ENCODE results near the gene RIMKLB. TPM values are rescaled to one million over a fixed set of nuclear protein-coding genes. Genes with fewer than 3 reads are reported as not detected.

RIMKLB gene
- 13.8 TPM for total RNA-seq
- long read RNA-seq, transcript RIMKLB-205 (6 exons, 2,236 nt), result major isoform, 6 of 13 reads
- long read RNA-seq, partial matches to known transcripts, result 1 of 13 reads
- long read RNA-seq, other reads (novel, unspliced or antisense), result 5 of 13 reads

- intact Hi-C loops (cut with DNase I), result loop anchor here (5.0 kb wide), 2 partner anchors 75 to 215 kb away; partner anchors contain the start of gene PHC1
Measured at GRCh38 chr12:8697476-8698131, at the start of gene RIMKLB. RIMKLB (plus strand) TSS chr12:8697991; CDS start chr12:8713867, 15,876 bp downstream.

GRCh38 chr12:8648576-8649205 is 49.1 kb upstream of the RIMKLB start:
- intact Hi-C loops (cut with DNase I), result no loop called here
- no peak for DNase-seq (ENCODE audit: low spot score)

More at GRCh38 chr12:8697476-8698131, at the start of gene RIMKLB:
- peak; percentile 89 for DNase-seq (ENCODE audit: low spot score)

GRCh38 chr12:8655421-8655820 is 42.4 kb upstream of the RIMKLB start:
- DNase-seq (ENCODE audit: low spot score), result no peak
- intact Hi-C loops (cut with DNase I), result loop anchor here (5.0 kb wide), 1 partner anchor 237 kb away; no protein-coding TSS in a partner anchor

GRCh38 chr12:8658346-8658745 is 39.4 kb upstream of the RIMKLB start:
- DNase-seq (ENCODE audit: low spot score), result no peak
- intact Hi-C loops (cut with DNase I), result loop anchor here (5.0 kb wide), 1 partner anchor 234 kb away; no protein-coding TSS in a partner anchor

DNA sequence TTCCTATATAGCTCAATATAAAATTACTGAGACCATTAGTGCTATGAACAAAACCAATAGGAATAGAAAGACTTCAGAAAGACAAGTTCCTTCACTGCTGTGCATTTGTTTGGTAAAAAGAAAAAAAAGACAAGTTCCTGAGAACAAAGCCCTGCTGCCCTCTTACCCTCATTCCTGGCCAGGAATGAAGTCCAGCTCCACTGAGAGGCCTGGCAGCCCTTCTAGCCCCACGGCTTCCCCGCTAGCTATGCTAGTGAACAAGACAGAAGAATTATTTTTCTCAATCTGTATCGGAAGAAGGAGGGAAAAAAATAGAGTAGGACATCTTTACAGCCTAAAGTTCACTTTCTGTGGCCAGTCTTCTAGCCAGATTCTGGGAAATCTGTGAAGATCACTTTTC is 36.8 kb upstream of the RIMKLB start:
- intact Hi-C loops (cut with DNase I), result no loop called here
- DNase-seq (ENCODE audit: low spot score), result no peak

GRCh38 chr12:8661751-8662150 is 36.0 kb upstream of the RIMKLB start:
- intact Hi-C loops (cut with DNase I), result no loop called here
- DNase-seq (ENCODE audit: low spot score), result no peak

DNA sequence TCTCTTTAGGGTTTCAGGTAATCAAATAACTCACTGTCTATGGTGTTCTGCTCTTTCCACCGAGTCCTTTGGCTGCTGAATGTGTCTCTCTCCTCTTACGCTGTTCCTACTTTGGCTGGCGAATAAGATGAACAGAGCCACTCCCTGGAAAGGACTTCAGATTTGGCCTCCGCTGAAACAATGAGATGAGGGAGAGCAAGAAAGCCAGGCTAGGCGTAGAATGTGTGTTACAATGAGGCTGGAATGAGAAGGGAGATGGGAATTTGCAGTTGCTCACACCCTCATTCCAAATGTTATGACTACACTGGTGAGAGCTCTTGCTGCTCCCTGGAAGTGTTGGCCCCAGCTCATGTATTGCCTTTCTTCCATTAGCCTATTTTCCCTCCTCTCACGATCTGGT is 35.2 kb upstream of the RIMKLB start, which contains the start of gene MFAP5:
Gene MFAP5, minus strand, starts transcription at position 234 of the 400 bp plus-strand sequence. CDS start 722 bp downstream, outside the sequence.
- no peak for DNase-seq (ENCODE audit: low spot score)
- intact Hi-C loops (cut with DNase I), result no loop called here

DNA sequence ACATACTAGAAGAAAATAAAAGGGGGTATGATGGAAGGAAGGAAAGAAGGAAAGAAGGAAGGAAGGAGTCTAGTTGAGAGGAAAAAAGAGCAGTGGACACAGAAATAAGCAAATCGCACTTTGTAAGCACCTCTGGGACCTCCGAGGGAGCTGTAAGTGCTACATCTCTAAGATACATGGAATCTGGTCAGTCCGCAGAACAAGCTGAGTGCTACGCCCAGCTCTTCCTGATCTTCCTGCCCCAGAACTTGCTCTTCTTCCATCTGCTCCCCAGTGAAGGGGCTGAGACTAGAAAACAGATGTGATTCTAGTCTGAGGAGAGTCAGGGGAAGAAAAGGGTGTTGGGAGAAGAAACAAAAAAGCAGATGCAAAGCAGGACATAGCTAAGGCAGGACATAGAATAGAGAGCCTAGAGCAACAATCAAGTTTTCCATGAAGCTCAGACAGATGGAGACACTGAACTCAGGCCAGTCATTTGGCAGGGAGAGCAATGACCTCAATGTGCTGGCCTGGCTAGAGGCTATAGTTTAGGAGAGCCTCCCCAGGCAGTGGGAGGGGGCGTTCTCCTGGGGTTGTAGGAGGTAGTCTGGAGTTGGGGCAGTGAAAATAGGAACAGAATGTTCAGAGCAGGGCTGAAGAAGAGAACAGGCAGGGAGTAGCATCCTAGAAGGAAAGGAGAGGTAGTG is 33.4 kb upstream of the RIMKLB start:
- no peak for DNase-seq (ENCODE audit: low spot score)
- intact Hi-C loops (cut with DNase I), result no loop called here

DNA sequence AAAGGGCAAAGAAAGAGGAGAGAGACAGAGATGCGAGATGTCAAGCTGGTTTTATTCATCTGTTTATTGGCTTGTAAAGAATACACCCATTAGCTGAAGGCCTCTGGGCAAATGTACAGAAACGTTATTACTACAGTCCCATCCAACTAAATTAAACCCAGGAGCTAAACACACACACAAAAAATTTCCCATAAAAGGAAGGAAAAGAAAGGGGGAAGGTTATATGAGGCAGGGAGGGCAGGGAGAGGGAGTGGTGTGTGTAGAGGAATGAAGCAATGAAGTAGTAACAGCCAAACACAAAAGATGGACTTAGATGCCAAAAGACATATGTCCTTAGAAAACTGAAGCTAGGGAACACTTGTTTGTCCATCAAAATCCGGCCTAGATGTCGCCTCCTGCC is 32.0 kb upstream of the RIMKLB start:
- intact Hi-C loops (cut with DNase I), result no loop called here
- no peak for DNase-seq (ENCODE audit: low spot score)

DNA sequence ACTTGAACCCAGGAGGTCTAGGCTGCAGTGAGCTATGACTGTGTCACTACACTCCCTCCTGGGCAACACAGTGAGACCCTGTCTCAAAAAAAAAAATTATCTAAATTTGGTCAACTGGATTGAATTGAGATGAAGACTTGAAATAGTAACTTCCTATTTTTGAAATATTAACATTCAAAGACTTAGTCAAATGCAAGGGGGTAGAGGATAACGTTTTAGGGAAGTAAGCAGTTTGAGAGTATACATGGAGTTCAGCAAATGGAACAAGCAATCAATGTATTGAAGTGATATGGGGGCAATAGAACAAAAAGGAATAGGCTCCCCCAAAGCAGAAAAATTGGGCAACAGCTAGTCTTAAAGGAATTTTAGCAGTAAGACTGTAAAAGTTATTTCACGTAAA is 30.5 kb upstream of the RIMKLB start:
- intact Hi-C loops (cut with DNase I), result no loop called here
- DNase-seq (ENCODE audit: low spot score), result no peak

- intact Hi-C loops (cut with DNase I), result no loop called here
- DNase-seq (ENCODE audit: low spot score), result no peak
Measured at GRCh38 chr12:8668441-8668840, 29.4 kb upstream of the RIMKLB start.

- intact Hi-C loops (cut with DNase I), result no loop called here
- DNase-seq (ENCODE audit: low spot score), result no peak
Measured at GRCh38 chr12:8672381-8672780, 25.4 kb upstream of the RIMKLB start.

DNA sequence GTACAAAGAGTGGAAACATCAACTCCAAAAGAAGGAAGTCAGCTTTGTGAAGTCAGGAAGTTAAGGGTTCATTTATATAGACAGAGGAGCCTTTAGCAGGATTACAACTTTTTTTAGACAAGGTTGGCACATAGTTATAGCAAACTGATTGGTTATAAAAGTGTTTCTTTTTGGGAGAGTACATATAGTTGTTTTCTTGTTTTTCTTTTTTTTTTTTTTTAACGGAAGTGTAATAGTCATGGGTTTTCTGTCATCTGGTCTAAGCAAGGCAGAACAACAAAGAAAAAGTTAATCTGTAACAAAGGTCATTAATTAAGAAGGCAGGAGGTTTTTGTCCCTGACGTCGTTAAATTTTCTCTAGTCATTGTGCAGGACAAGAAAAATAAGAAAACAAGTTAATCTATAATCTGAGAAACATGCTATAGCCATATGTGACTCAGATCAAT is 22.2 kb upstream of the RIMKLB start:
- intact Hi-C loops (cut with DNase I), result no loop called here
- no peak for DNase-seq (ENCODE audit: low spot score)

DNA sequence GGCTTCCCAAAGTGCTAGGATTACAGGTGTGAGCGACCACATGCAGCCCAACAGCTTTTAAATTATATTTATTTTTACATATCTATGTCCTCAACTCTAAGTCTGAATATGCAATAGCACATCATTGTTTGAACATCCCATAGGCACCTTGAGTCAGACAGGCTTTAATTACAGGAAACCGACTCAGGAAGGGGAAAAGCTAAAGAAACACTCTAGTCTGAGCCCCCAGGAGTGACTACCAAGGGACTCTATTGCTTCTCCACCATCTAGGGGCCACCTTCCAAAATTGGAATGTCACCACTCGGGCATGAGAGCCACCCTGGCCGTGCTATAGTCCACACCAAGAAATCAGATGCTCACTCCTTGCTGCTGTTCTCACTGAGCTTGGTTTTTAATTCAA is 21.1 kb upstream of the RIMKLB start:
- no peak for DNase-seq (ENCODE audit: low spot score)
- intact Hi-C loops (cut with DNase I), result no loop called here

DNA sequence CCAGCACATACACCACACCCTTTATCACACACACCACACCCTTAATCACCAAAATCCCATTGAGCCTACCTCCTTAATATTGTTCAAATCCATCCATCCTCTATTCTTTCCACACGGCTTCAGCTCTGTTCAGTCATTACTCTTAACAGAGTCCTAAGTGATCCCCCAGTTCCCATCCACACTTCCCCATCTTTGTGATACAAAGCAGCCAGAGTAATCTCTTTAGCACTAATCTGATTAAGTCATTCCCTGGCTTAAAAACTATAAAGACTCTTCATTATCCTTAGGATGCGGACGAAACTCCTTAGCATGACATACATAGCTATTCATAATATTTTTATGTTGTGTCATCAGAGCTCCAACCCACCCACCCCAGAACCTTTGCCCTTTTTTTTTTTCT is 20.4 kb upstream of the RIMKLB start:
- no peak for DNase-seq (ENCODE audit: low spot score)
- intact Hi-C loops (cut with DNase I), result no loop called here

GRCh38 chr12:8678661-8679111 is 19.1 kb upstream of the RIMKLB start:
- intact Hi-C loops (cut with DNase I), result no loop called here
- DNase-seq (ENCODE audit: low spot score), result no peak

DNA sequence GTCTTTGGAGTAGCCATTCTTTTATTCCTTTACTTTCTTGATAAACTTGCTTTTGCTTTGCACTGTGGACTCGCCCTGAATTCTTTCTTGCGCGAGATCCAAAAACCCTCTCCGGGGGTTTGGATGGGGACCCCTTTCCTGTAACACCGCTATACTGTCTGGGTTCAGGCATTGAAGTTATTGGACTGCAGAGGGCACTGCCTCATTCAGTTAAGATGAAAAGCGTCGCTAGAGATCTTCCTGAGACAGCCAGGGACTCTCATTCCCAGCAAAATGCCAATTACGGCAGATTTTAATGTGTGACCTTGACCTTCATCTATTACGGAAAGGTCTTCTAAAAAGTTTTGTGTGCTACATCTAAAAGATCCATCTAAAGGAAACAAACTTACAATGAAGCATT is 17.3 kb upstream of the RIMKLB start:
- no peak for DNase-seq (ENCODE audit: low spot score)
- intact Hi-C loops (cut with DNase I), result loop anchor here (2.0 to 5.0 kb wide), 3 partner anchors 142 to 362 kb away; partner anchors contain the start of gene A2ML1

DNA sequence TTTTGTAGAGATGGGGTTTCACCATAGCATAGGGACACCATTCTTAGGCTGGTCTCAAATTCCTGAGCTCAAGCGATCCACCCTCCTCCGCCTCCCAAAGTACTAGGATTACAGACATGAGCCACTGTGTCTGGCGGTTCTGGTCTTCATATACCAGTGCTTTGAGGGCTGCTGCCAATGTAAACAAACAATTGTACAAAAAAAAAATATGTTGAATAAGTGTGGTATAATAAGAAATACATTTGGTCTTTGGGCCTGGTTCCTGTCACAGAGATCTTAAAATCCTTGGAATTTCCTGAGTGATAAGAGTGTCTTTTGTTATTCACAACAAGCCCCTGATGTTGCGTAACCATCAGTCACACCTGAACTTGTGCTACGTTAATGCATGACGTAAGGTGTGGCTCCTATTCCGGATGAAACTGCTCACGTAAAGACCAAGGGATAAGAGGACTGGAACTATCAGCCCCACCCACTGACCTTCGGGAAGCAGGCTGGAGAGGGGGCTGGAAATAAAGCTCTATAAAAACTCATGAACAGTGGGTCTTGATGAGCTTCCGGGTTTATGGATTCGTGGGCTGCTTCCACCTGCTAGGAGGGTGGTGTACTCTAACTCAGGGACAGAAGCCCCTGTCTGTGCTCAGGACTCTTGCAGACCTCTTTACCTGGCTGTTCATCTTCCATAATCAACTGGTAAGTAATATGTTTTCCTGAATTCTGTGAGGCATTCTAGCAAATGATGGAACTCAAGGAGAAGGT is 16.5 kb upstream of the RIMKLB start:
- intact Hi-C loops (cut with DNase I), result loop anchor here (2.0 to 5.0 kb wide), 3 partner anchors 141 to 361 kb away; partner anchors contain the start of gene A2ML1
- no peak for DNase-seq (ENCODE audit: low spot score)

DNA sequence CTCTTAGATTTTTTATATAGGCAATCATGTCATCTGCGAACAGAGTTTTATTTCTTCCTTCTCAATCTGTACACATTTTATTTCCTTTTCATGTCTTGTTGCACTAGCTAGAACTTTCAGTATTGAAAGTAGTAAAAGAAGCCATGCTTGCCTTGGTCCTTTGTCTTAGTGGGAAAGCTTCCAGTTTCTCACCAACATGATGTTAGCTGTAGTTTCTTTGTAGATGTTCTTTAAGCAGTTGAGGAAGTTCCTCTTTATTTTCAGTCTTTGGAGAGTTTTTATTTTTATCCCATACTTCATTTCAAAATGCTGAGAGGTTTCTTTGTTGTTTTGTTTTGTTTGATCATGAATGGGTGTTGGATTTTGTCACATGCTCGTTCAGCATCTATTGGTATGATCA is 12.7 kb upstream of the RIMKLB start:
- intact Hi-C loops (cut with DNase I), result no loop called here
- DNase-seq (ENCODE audit: low spot score), result no peak

Measured in cardiac septum (tissue), 1 donor.